IMR-90 (cell line): Measurements from ENCODE around the gene SGCA. TPM values are rescaled to one million over a fixed set of nuclear protein-coding genes. Genes with fewer than 3 reads are reported as not detected.

Experiments
- ATAC-seq: fragments of 200-7000 bp; cut with Tn5 transposase; 2 replicates; pipeline ENCODE4 v1.9.1; 2020; ENCODE audit warnings: low read depth, mild to moderate bottlenecking, moderate library complexity
- BruUV-seq: library from RNA; stranded (reverse); fragments of 400-500 nt; replicated peaks from 2 replicates; lab custom pipeline; 2021; lab: Mats Ljungman, UMichigan
- CTCF ChIA-PET: fragments of 300-600 bp; formaldehyde crosslinking; extraction: SDS; loops from one replicate; lab custom pipeline; 2021; ENCODE audit warnings: antibody characterized with exemption; lab: Yijun Ruan, JAX
- POLR2A ChIA-PET: fragments of 300-600 bp; sonication (Branson Sonifier 250); formaldehyde crosslinking; loops from one replicate; lab custom pipeline; 2022; ENCODE audit warnings: antibody characterized with exemption; ENCODE audit not compliant: unreplicated experiment; lab: Charles Lee
- DNase-seq: peaks from one replicate; pipeline ENCODE4 v3.0.0; 2013
- H2AFZ ChIP-seq: replicated peaks from 2 replicates; pipeline ENCODE3; 2013; ENCODE audit warnings: low read length, mild to moderate bottlenecking; ENCODE audit not compliant: poor library complexity
- H2AK5ac ChIP-seq: 2 replicates; pipeline ENCODE4 v1.6.1; 2013; ENCODE audit warnings: low read depth, low read length, inconsistent platforms
- H2AK9ac ChIP-seq: replicated peaks from 2 replicates; pipeline ENCODE3; 2013; ENCODE audit warnings: mild to moderate bottlenecking, low read depth, low read length, moderate library complexity; ENCODE audit not compliant: poor library complexity
- H2BK120ac ChIP-seq: 2 replicates; pipeline ENCODE4 v1.6.1; 2013; ENCODE audit warnings: low read depth, low read length, inconsistent platforms
- H2BK15ac ChIP-seq: 3 replicates; pipeline ENCODE4 v1.6.1; 2013; ENCODE audit warnings: low read depth, low read length, inconsistent platforms
- H2BK20ac ChIP-seq: 2 replicates; pipeline ENCODE4 v1.6.1; 2013; ENCODE audit warnings: low read depth, mild to moderate bottlenecking, inconsistent platforms, low read length, moderate library complexity
- H2BK5ac ChIP-seq: 2 replicates; pipeline ENCODE4 v1.6.1; 2013; ENCODE audit warnings: mild to moderate bottlenecking, low read depth, low read length, inconsistent platforms; ENCODE audit not compliant: poor library complexity, severe bottlenecking
- H3K14ac ChIP-seq: replicated peaks from 2 replicates; pipeline ENCODE4 v1.6.1; 2013; ENCODE audit warnings: low read depth, low read length, inconsistent platforms
- H3K18ac ChIP-seq: 2 replicates; pipeline ENCODE4 v1.6.1; 2013; ENCODE audit warnings: low read depth, low read length, control low read depth
- H3K23ac ChIP-seq: 2 replicates; pipeline ENCODE4 v1.6.1; 2013; ENCODE audit warnings: low read depth, low read length, inconsistent platforms
- H3K27ac ChIP-seq: 2 replicates; pipeline ENCODE4 v1.5.1; 2013; ENCODE audit warnings: mild to moderate bottlenecking, control low read depth, low read length; ENCODE audit not compliant: insufficient read depth
- H3K27me3 ChIP-seq: 2 replicates; pipeline ENCODE4 v1.6.1; 2013; ENCODE audit warnings: low read length; ENCODE audit not compliant: control insufficient read depth, insufficient read depth
- H3K36me3 ChIP-seq: 2 replicates; pipeline ENCODE4 v1.6.1; 2013; ENCODE audit warnings: low read length, mixed read lengths; ENCODE audit not compliant: control insufficient read depth, insufficient read depth
- H3K4ac ChIP-seq: 2 replicates; pipeline ENCODE4 v1.6.1; 2013; ENCODE audit warnings: low read depth, low read length, inconsistent platforms
- H3K4me1 ChIP-seq: 2 replicates; pipeline ENCODE4 v1.6.1; 2013; ENCODE audit warnings: low read length, mixed read lengths; ENCODE audit not compliant: control insufficient read depth, insufficient read depth
- H3K4me2 ChIP-seq: 2 replicates; pipeline ENCODE4 v1.6.1; 2013; ENCODE audit warnings: low read depth, mild to moderate bottlenecking, control low read depth, low read length, moderate library complexity
- H3K4me3 ChIP-seq: 2 replicates; pipeline ENCODE4 v1.5.1; 2013; ENCODE audit warnings: low read depth, mild to moderate bottlenecking, control low read depth, low read length, moderate library complexity; ENCODE audit not compliant: insufficient read depth
- H3K56ac ChIP-seq: 2 replicates; pipeline ENCODE4 v1.6.1; 2013; ENCODE audit warnings: low read length, inconsistent platforms; ENCODE audit not compliant: insufficient read depth; ENCODE audit errors: extremely low read depth
- H3K79me1 ChIP-seq, 2 experiments: 2 replicates each; pipeline ENCODE4 v1.6.1; 2013; ENCODE audit warnings: low read length in 2 of 2, inconsistent platforms in 1 of 2, low read depth in 1 of 2
- H3K9ac ChIP-seq: 2 replicates; pipeline ENCODE4 v1.6.1; 2013; ENCODE audit warnings: low read depth, low read length, control low read depth
- H3K9me1 ChIP-seq: 2 replicates; pipeline ENCODE4 v1.6.1; 2013; ENCODE audit warnings: low read length, inconsistent platforms; ENCODE audit not compliant: insufficient read depth
- H3K9me3 ChIP-seq: 2 replicates; pipeline ENCODE4 v1.6.1; 2013; ENCODE audit warnings: low read length; ENCODE audit not compliant: control insufficient read depth, insufficient read depth
- H4K20me1 ChIP-seq: 2 replicates; pipeline ENCODE4 v1.6.1; 2013; ENCODE audit warnings: low read length, inconsistent platforms; ENCODE audit not compliant: insufficient read depth
- H4K5ac ChIP-seq: 2 replicates; pipeline ENCODE4 v1.6.1; 2013; ENCODE audit warnings: mild to moderate bottlenecking, low read depth, low read length, control low read depth
- H4K8ac ChIP-seq, 2 experiments: 2 replicates each; pipeline ENCODE4 v1.6.1; 2013; ENCODE audit warnings: low read depth in 2 of 2, low read length in 2 of 2, control low read depth in 1 of 2, inconsistent platforms in 1 of 2
- H4K91ac ChIP-seq: 2 replicates; pipeline ENCODE4 v1.6.1; 2013; ENCODE audit warnings: low read depth, low read length, inconsistent platforms; ENCODE audit not compliant: insufficient read depth
- ELK1 ChIP-seq: fragments of 150-350 bp; IDR thresholded peaks from 2 replicates; pipeline ENCODE4 v1.6.1; 2016; ENCODE audit warnings: low read depth, mild to moderate bottlenecking, low read length, moderate library complexity, borderline replicate concordance
- WGBS, 2 experiments: methylation state at CpG; one replicate each; pipeline versions ENCODE4 v1.1.5 to v1.1.7; 2013; ENCODE audit warnings: missing lambda C conversion rate in 2 of 2; ENCODE audit not compliant: insufficient read length in 1 of 2; ENCODE audit errors: extremely low coverage in 2 of 2; 5-methylcytosine and 5-hydroxymethylcytosine counted together
- dilution Hi-C: fragments of 300-500 bp; cut with HindIII; formaldehyde crosslinking; loops from one replicate; pipeline ENCODE4 v1.14.3; 2018; ENCODE audit warnings: low sequenced_read_pairs; ENCODE audit not compliant: unreplicated experiment
- in situ Hi-C: fragments of 300-500 bp; cut with MboI; formaldehyde crosslinking; loops from 3 replicates; pipeline ENCODE4 v1.14.3; 2019; ENCODE audit warnings: low sequenced_read_pairs, inconsistent platforms, mixed read lengths
- intact Hi-C: fragments of 100-400 bp; cut with micrococcal nuclease; formaldehyde crosslinking; loops from 2 replicates; pipeline ENCODE4 v1.10.0; 2022
- polyA plus RNA-seq, 3 experiments: library from polyadenylated mRNA; depleted of rRNA; stranded (reverse); fragments of >200 nt; gene quantifications; 2 replicates each; pipeline ENCODE4 v1.2.3, GENCODE V29; 2012; ENCODE audit warnings: low replicate concordance in 1 of 3
- total RNA-seq: library from RNA; depleted of rRNA; stranded (reverse); fragments of >200 nt; gene quantifications from 2 replicates; pipeline ENCODE4 v1.2.3, GENCODE V29; 2012

Gene SGCA
- total and polyA plus RNA-seq, 2 of the 4 experiments (the other 2 are of a cell fraction), result 0.19 TPM; not detected in 1

GRCh38 chr17:50190293-50190602, 24.4 kb downstream of the SGCA start:
- H3K79me1 ChIP-seq, result peaks cover 4 to 94% of the 10 kb centered on the region in 2 experiments; a peak in 3 of 4 replicates
- no peak overlapping the region for H2BK20ac ChIP-seq
- WGBS, 2 experiments, result 95% methylated on average over 4 of the region's 8 CpGs; no CpG with 5 or more reads in 1 of the 2 experiments
- peak overlapping the region; percentile 58 for H3K9ac ChIP-seq
- H4K5ac ChIP-seq, result peak overlapping the region; percentile 83; the same call in 1 of the 2 replicates
- no peak for TF ChIP-seq ELK1
- H3K56ac ChIP-seq, result peak overlapping the region; percentile 88
- peak overlapping the region; percentile 65 to 86 for H4K8ac ChIP-seq
- POLR2A ChIA-PET, result interaction anchor here (0.5 to 3.6 kb wide), 4 partner anchors 9 to 81 kb away, joined by 3 to 17 read pairs (median 3); partner anchors contain the start of gene COL1A1
- peaks cover 99% of the 10 kb centered on the region for H3K36me3 ChIP-seq
- peak overlapping the region; percentile 91 for H3K14ac ChIP-seq
- H3K4me3 ChIP-seq, result no peak overlapping the region
- H3K4ac ChIP-seq, result peak overlapping the region; percentile 100
- no peaks in the 10 kb centered on the region for H3K9me3 ChIP-seq
- peak overlapping the region; percentile 69 for H2AFZ ChIP-seq
- intact Hi-C loops (no loop called here), in situ Hi-C loops (no loop called here), dilution Hi-C loops (no loop called here)
- H3K4me1 ChIP-seq, result peaks cover 32% of the 10 kb centered on the region
- no peak for DNase-seq
- peak overlapping the region; percentile 72 for H2BK120ac ChIP-seq
- no peak for ATAC-seq
- no peak overlapping the region for H3K4me2 ChIP-seq
- BruUV-seq, result no TSS peak
- H3K27me3 ChIP-seq, result no peaks in the 10 kb centered on the region
- peak overlapping the region; percentile 83 for H4K91ac ChIP-seq
- H2AK5ac ChIP-seq, result peak overlapping the region; percentile 93
- CTCF ChIA-PET, result no interaction called here
- H2BK15ac ChIP-seq, result peak overlapping the region; percentile 16; the same call in 1 of the 3 replicates
- peak overlapping the region; percentile 91 for H3K23ac ChIP-seq
- peak overlapping the region; percentile 99 for H3K27ac ChIP-seq
- peak overlapping the region; percentile 92 for H2AK9ac ChIP-seq
- H3K9me1 ChIP-seq, result no peaks in the 10 kb centered on the region; the same call in 1 of the 2 replicates
- peaks cover 94% of the 10 kb centered on the region for H4K20me1 ChIP-seq
- peak overlapping the region; percentile 93 for H3K18ac ChIP-seq
- H2BK5ac ChIP-seq, result peak overlapping the region; percentile 99
